ENCODE data around the gene ZFYVE28. TPM values are rescaled to one million over a fixed set of nuclear protein-coding genes. Genes with fewer than 3 reads are reported as not detected.

ZFYVE28 gene
- total RNA-seq, 1 experiment from 2014 or later: 19.2 TPM

GRCh38 chr4:2299794-2300193 is 118.7 kb downstream of the ZFYVE28 start:
- H3K27me3 ChIP-seq (ENCODE audit: insufficient read depth, low read length): no peaks in the 10 kb centered on the region
- no peak for ATAC-seq
- CTCF ChIA-PET: no interaction called here

More at GRCh38 chr4:2299794-2300193, 118.7 kb downstream of the ZFYVE28 start:
- H3K4me2 ChIP-seq (ENCODE audit: low read length): no peak overlapping the region
- H3K36me3 ChIP-seq (ENCODE audit: control insufficient read depth in 1 of 2, insufficient read depth in 2 of 2, low read length in 2 of 2): no peaks in the 10 kb centered on the region
- no TSS peak for BruUV-seq (replicated peaks)
- H3K27ac ChIP-seq (ENCODE audit: low read depth, low read length): no peak overlapping the region
- no peak for DNase-seq (ENCODE audit: low read depth, low spot score)
- H3K4me1 ChIP-seq (ENCODE audit: control insufficient read depth in 1 of 2, insufficient read depth in 2 of 2, low read length in 2 of 2): no peaks in the 10 kb centered on the region
- no peaks in the 10 kb centered on the region for H3K79me2 ChIP-seq (ENCODE audit: insufficient read depth, low read length)
- H2AFZ ChIP-seq (ENCODE audit: low read depth, low read length, poor library complexity, severe bottlenecking): no peak overlapping the region
- H3K4me3 ChIP-seq (replicated peaks in 1 of 2; ENCODE audit: low read depth in 1 of 2, low read length in 2 of 2): no peak overlapping the region
- no peaks in the 10 kb centered on the region for H4K20me1 ChIP-seq (ENCODE audit: insufficient read depth)
- H3K9me2 ChIP-seq (ENCODE audit: insufficient read depth): no peaks in the 10 kb centered on the region
- intact Hi-C loops (cut with micrococcal nuclease): no loop called here
- POLR2A ChIA-PET: no interaction called here
- TF ChIP-seq, protein P1, sequence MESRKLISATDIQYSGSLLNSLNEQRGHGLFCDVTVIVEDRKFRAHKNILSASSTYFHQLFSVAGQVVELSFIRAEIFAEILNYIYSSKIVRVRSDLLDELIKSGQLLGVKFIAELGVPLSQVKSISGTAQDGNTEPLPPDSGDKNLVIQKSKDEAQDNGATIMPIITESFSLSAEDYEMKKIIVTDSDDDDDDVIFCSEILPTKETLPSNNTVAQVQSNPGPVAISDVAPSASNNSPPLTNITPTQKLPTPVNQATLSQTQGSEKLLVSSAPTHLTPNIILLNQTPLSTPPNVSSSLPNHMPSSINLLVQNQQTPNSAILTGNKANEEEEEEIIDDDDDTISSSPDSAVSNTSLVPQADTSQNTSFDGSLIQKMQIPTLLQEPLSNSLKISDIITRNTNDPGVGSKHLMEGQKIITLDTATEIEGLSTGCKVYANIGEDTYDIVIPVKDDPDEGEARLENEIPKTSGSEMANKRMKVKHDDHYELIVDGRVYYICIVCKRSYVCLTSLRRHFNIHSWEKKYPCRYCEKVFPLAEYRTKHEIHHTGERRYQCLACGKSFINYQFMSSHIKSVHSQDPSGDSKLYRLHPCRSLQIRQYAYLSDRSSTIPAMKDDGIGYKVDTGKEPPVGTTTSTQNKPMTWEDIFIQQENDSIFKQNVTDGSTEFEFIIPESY (IDR thresholded peaks at IDR 0.05; ENCODE audit: extremely low read depth, insufficient replicate concordance, low read length): no peak
- TF ChIP-seq, protein P2, sequence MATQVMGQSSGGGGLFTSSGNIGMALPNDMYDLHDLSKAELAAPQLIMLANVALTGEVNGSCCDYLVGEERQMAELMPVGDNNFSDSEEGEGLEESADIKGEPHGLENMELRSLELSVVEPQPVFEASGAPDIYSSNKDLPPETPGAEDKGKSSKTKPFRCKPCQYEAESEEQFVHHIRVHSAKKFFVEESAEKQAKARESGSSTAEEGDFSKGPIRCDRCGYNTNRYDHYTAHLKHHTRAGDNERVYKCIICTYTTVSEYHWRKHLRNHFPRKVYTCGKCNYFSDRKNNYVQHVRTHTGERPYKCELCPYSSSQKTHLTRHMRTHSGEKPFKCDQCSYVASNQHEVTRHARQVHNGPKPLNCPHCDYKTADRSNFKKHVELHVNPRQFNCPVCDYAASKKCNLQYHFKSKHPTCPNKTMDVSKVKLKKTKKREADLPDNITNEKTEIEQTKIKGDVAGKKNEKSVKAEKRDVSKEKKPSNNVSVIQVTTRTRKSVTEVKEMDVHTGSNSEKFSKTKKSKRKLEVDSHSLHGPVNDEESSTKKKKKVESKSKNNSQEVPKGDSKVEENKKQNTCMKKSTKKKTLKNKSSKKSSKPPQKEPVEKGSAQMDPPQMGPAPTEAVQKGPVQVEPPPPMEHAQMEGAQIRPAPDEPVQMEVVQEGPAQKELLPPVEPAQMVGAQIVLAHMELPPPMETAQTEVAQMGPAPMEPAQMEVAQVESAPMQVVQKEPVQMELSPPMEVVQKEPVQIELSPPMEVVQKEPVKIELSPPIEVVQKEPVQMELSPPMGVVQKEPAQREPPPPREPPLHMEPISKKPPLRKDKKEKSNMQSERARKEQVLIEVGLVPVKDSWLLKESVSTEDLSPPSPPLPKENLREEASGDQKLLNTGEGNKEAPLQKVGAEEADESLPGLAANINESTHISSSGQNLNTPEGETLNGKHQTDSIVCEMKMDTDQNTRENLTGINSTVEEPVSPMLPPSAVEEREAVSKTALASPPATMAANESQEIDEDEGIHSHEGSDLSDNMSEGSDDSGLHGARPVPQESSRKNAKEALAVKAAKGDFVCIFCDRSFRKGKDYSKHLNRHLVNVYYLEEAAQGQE (IDR thresholded peaks at IDR 0.05; ENCODE audit: low read depth): no peak
- no peak for TF ChIP-seq RAD21 (IDR thresholded peaks at IDR 0.05; ENCODE audit: low read depth)
- TF ChIP-seq EZH2 (IDR thresholded peaks at IDR 0.05): no peak
- H3K9me3 ChIP-seq (ENCODE audit: control insufficient read depth in 1 of 2, insufficient read depth in 1 of 2, low read depth in 1 of 2, low read length in 2 of 2): no peaks in the 10 kb centered on the region
- H3K9ac ChIP-seq (ENCODE audit: low read length): no peak overlapping the region
- RAD21 ChIA-PET (ENCODE audit: low non-redundant PET in 1 of 2, low total read pairs in 2 of 2, uncharacterized antibody in 2 of 2, unreplicated experiment in 2 of 2): no interaction called here

Measured in HCT116 (cell line).